Fibroblast of skin of scalp (primary cell): Measurements from ENCODE around the gene TMEM203.

Source experiments
- DNase-seq: peaks from one replicate; pipeline ENCODE4 v3.0.0-alpha.2; 2013

TMEM203 gene

GRCh38 chr9:137165250-137165836 lies 40.1 kb downstream of the TMEM203 start:
- no peak for DNase-seq

- DNase-seq, result no peak
Observed at GRCh38 chr9:137164370-137165249, 40.8 kb downstream of the TMEM203 start.

- no peak for DNase-seq
Observed at GRCh38 chr9:137163805-137164204, 41.6 kb downstream of the TMEM203 start.

- DNase-seq, result no peak
Observed at GRCh38 chr9:137163365-137163715, 42.1 kb downstream of the TMEM203 start.

- no peak for DNase-seq
Observed at GRCh38 chr9:137162505-137163364, 42.7 kb downstream of the TMEM203 start.

GRCh38 chr9:137161558-137162486 lies 43.6 kb downstream of the TMEM203 start:
- no peak for DNase-seq

- no peak for DNase-seq
Observed at GRCh38 chr9:137160716-137161557, 44.5 kb downstream of the TMEM203 start.

- DNase-seq, result no peak
Observed at GRCh38 chr9:137160054-137160425, 45.4 kb downstream of the TMEM203 start.

GRCh38 chr9:137159105-137160053 lies 46.1 kb downstream of the TMEM203 start:
- DNase-seq, result no peak

- DNase-seq, result no peak
Observed at GRCh38 chr9:137158625-137159024, 46.8 kb downstream of the TMEM203 start.

- no peak for DNase-seq
Observed at GRCh38 chr9:137157618-137158415, 47.6 kb downstream of the TMEM203 start.

- peak; percentile 42 for DNase-seq
Observed at GRCh38 chr9:137156567-137157375, 48.7 kb downstream of the TMEM203 start.
